ENCODE measurements around the gene NSFL1C. TPM values are rescaled to one million over a fixed set of nuclear protein-coding genes. Genes with fewer than 3 reads are reported as not detected.

The NSFL1C gene
- total and polyA plus RNA-seq, 2 experiments from 2014 or later = 46.2 to 102 TPM

DNA sequence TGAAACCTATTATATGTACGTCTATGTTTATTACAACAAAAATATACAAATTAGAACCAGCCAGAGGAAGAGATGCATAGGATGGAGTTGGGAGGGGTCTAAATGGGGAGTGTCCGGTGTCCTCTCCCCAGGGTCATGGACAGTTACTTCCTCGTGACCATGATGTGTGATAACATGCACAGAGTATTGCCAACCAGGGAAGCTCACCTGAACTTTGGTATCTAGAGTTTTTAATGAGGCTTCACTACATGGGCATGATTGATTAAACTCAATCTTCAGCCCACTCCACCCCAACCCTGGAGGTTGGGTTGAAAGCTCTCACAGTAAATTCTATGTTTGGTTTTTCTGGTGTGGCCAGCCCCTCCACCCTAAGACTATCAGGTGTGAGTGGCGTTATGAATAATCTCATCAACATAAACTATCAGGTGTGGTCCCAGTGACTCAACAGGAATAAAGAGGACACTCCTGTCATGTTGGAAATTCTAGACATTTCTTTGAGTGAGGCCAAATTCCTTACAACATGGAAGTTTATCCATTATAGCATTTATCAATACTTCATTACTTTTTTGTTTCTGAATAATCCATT, 37.4 kb downstream of the NSFL1C start:
- Histone ChIP-seq H3K4me1 (ENCODE audit: low read depth) (no peaks in the 10 kb centered on the region), H3K36me3 (no peaks in the 10 kb centered on the region), H3K27ac (no peak overlapping the region), H3K9me3 (ENCODE audit: low read depth) (no peaks in the 10 kb centered on the region), H3K4me3 (no peak overlapping the region), H3K27me3 (no peaks in the 10 kb centered on the region)
- no peak for TF ChIP-seq CTCF (IDR thresholded peaks at IDR 0.05; ENCODE audit: low read depth, low read length)
- no peak for DNase-seq (ENCODE audit: low read depth in 1 of 2, low spot score in 1 of 2)

GRCh38 chr20:1427457-1428054, 39.1 kb downstream of the NSFL1C start:
- TF ChIP-seq CTCF (IDR thresholded peaks at IDR 0.05; ENCODE audit: low read depth, low read length) = no peak
- H3K9me3 ChIP-seq (ENCODE audit: low read depth) = no peaks in the 10 kb centered on the region
- H3K36me3 ChIP-seq = no peaks in the 10 kb centered on the region
- no peak overlapping the region for H3K27ac ChIP-seq
- peak in 1 of 2 donors; percentile 24 for DNase-seq (ENCODE audit: low read depth in 1 of 2, low spot score in 1 of 2)
- H3K4me1 ChIP-seq (ENCODE audit: low read depth) = no peaks in the 10 kb centered on the region
- no peak overlapping the region for H3K4me3 ChIP-seq
- no peaks in the 10 kb centered on the region for H3K27me3 ChIP-seq

DNA sequence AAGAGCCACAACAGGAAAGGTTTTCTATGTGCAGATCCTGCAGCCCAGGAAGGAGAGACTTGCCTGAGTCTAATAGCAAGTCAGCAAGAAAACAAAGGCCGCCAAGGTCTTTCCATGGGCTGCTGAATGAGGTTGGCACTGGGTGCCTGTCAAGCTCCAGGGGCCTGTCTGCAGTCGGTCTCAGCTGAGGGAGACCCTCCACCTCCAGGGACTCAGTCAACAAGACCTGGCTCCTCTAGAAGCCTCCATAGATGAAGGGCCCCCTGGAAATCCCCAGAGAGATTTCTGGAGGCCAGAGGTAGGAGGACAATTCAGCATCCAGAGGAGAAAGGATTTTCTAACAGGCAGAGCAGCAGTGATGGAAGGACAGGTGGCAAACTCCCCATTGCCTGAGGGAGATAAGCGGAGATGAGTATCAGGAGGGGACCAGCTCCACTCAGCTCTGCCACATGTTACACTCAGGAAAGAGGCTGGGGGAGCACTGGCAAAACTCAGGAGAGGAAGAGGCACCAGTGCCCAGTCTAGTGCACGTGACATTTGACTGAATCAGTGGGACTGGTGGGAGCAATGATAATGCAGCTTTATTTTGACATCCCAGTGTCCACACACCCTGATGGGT, 40.3 kb downstream of the NSFL1C start:
- Histone ChIP-seq H3K27ac (no peak overlapping the region), H3K9me3 (ENCODE audit: low read depth) (no peaks in the 10 kb centered on the region)
- no peak for DNase-seq (ENCODE audit: low read depth in 1 of 2, low spot score in 1 of 2)

GRCh38 chr20:1424336-1424735, 42.3 kb downstream of the NSFL1C start:
- DNase-seq (ENCODE audit: low read depth in 1 of 2, low spot score in 1 of 2) = no peak
- H3K36me3 ChIP-seq = no peaks in the 10 kb centered on the region
- no peaks in the 10 kb centered on the region for H3K27me3 ChIP-seq
- no peak overlapping the region for H3K27ac ChIP-seq
- no peak for TF ChIP-seq CTCF (IDR thresholded peaks at IDR 0.05; ENCODE audit: low read depth, low read length)
- H3K4me1 ChIP-seq (ENCODE audit: low read depth) = no peaks in the 10 kb centered on the region
- no peak overlapping the region for H3K4me3 ChIP-seq
- no peaks in the 10 kb centered on the region for H3K9me3 ChIP-seq (ENCODE audit: low read depth)

More for the DNA sequence above, 40.3 kb downstream of the NSFL1C start:
- Histone ChIP-seq H3K36me3 (no peaks in the 10 kb centered on the region), H3K4me3 (no peak overlapping the region), H3K4me1 (ENCODE audit: low read depth) (no peaks in the 10 kb centered on the region), H3K27me3 (no peaks in the 10 kb centered on the region)
- no peak for TF ChIP-seq CTCF (IDR thresholded peaks at IDR 0.05; ENCODE audit: low read depth, low read length)

DNA sequence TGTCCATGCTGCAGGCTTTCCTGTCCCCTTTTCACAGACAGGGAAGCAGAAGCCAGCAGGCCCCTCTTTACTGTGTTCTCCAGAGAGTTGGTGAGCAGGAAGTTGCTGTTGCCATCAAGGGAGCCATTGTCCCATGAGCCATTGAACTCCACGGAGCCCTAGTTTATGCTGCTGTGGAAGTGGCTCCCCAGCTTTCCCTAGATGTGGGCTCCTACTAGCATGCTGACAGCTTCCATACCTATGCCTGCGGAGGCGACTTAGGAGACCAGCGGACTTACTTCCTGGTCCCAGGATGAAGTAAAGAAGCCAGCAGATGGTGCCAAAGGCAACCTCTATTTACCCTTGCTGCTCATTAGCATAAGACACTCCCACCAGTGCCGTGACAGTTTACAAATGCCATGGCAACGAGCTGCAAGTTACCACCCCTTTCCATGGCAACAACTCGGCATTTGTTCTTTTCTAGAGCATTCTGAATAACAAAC, 43.0 kb downstream of the NSFL1C start:
- no peak overlapping the region for H3K4me3 ChIP-seq
- peak; percentile 43 to 86 for DNase-seq (ENCODE audit: low read depth in 1 of 2, low spot score in 1 of 2)
- H3K36me3 ChIP-seq = no peaks in the 10 kb centered on the region
- H3K27me3 ChIP-seq = no peaks in the 10 kb centered on the region
- TF ChIP-seq CTCF (IDR thresholded peaks at IDR 0.05; ENCODE audit: low read depth, low read length) = peak; percentile 26
- no peaks in the 10 kb centered on the region for H3K4me1 ChIP-seq (ENCODE audit: low read depth)
- H3K27ac ChIP-seq = no peak overlapping the region
- no peaks in the 10 kb centered on the region for H3K9me3 ChIP-seq (ENCODE audit: low read depth)

All from cardiac muscle cell (in vitro differentiated cells and primary cell).